Measurements from ENCODE around the gene TRA2A. TPM values are rescaled to one million over a fixed set of nuclear protein-coding genes. Genes with fewer than 3 reads are reported as not detected.
A peak's percentile ranks its signal among the peaks of the same experiment; 100 is the strongest.

Gene TRA2A
- total and polyA plus RNA-seq, 2 of the 13 experiments (the other 11 are each of a cell fraction or from before 2014, with no cell fraction given), result 39.1 to 41.6 TPM

DNA sequence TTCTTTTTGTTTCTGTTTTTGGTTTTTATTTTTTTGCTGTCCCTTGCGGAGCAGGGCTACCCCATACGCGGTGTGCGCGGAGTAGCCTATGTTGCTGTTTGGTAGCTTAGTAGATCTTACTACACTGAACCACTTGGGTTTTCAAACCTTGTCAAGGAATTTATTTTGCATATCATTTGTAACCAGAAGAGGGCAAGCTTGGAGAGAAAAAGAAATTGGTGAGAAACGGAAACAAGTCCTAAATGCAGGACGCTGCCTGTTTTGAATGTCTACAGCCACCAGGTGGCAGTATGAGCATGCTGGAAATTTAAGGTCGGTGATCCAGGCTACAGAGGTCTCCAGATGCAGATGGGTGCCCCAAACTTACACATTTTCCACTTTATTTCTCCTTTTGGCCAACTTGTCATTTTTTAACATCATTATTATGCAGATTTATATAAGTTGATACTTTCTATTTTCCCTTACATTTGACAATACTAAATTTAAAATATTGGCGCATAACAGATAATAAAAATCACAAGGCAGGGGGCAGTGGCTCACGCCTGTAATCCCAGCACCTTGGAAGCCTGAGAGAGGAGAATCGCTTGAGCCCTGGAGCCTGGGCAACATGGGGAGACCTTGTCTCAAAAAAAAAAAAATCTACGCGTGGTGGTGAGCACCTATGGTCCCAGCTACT is 15.3 kb upstream of the TRA2A start:
- 48% methylated on average over 13 of the region's 13 CpGs for whole genome bisulfite sequencing (ENCODE audit: low lambda C conversion rate)
- in situ Hi-C loops (cut with HindIII; ENCODE audit: extremely low pct_ligation_motif_present, low pct_unique_long_range_greater_than_20kb), result no loop called here
- H3K9ac ChIP-seq (ENCODE audit: insufficient read depth, low read depth, low read length), result no peak overlapping the region
- POLR2A ChIA-PET, result interaction anchor here (0.7 kb wide), 1 partner anchor 152 kb away, joined by 3 read pairs; no protein-coding TSS in a partner anchor
- no TSS peak for BruUV-seq (replicated peaks)
- FAIRE-seq, result peak; percentile 90
- no peak overlapping the region for H3K27ac ChIP-seq (ENCODE audit: extremely low read length, insufficient read depth, low read length)
- H3K4me1 ChIP-seq (ENCODE audit: insufficient read depth, low read length), result peaks cover 7% of the 10 kb centered on the region; the same call in 1 of the 2 replicates
- CTCF ChIA-PET (ENCODE audit: low intra/inter-chr PET ratio, low total read pairs), result interaction anchor here (0.7 to 1.8 kb wide), 4 partner anchors 23 to 274 kb away, joined by 4 to 37 read pairs (median 5); no protein-coding TSS in a partner anchor
- no peak overlapping the region for H2AFZ ChIP-seq (ENCODE audit: low read length)
- H3K27me3 ChIP-seq (ENCODE audit: control insufficient read depth in 1 of 2, insufficient read depth in 2 of 2, low read length in 2 of 2), result peaks cover 0 to 2% of the 10 kb centered on the region in 2 experiments; a peak in 1 of 5 replicates
- no peaks in the 10 kb centered on the region for H4K20me1 ChIP-seq (ENCODE audit: insufficient read depth, low read length)
- no peaks in the 10 kb centered on the region for H3K79me2 ChIP-seq (ENCODE audit: insufficient read depth, low read length)
- H3K9me3 ChIP-seq (ENCODE audit: low read length), result no peaks in the 10 kb centered on the region
- H3K4me2 ChIP-seq (ENCODE audit: low read depth, low read length), result no peak overlapping the region
- ATAC-seq, result peak; percentile 83
- peak; percentile 87 for DNase-seq (ENCODE audit: low spot score)
- H3K36me3 ChIP-seq (replicated peaks in 1 of 2; ENCODE audit: control insufficient read depth in 1 of 2, insufficient read depth in 2 of 2, low read length in 2 of 2), result no peaks in the 10 kb centered on the region
- H3K4me3 ChIP-seq (replicated peaks in 1 of 3; ENCODE audit: insufficient read depth in 1 of 3, low read depth in 2 of 3, low read length in 3 of 3), result no peak overlapping the region
- intact Hi-C loops (cut with micrococcal nuclease; ENCODE audit: unreplicated experiment), result loop anchor here (1.0 to 10.0 kb wide), 3 partner anchors 23 to 362 kb away; partner anchors contain the start of gene NUP42
- no peak for TF ChIP-seq KLF11 (CRISPR knock-in tag; IDR thresholded peaks at IDR 0.05)
- TF ChIP-seq, protein P1, sequence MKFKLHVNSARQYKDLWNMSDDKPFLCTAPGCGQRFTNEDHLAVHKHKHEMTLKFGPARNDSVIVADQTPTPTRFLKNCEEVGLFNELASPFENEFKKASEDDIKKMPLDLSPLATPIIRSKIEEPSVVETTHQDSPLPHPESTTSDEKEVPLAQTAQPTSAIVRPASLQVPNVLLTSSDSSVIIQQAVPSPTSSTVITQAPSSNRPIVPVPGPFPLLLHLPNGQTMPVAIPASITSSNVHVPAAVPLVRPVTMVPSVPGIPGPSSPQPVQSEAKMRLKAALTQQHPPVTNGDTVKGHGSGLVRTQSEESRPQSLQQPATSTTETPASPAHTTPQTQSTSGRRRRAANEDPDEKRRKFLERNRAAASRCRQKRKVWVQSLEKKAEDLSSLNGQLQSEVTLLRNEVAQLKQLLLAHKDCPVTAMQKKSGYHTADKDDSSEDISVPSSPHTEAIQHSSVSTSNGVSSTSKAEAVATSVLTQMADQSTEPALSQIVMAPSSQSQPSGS (CRISPR knock-in tag; IDR thresholded peaks at IDR 0.05), result 0 out of 2 replicates have a peak, but pooled peaks have one; percentile 20
- no peak for TF ChIP-seq GZF1 (CRISPR knock-in tag; IDR thresholded peaks at IDR 0.05)
- TF ChIP-seq SOX5 (CRISPR knock-in tag; IDR thresholded peaks at IDR 0.05; ENCODE audit: borderline replicate concordance), result peak; percentile 21; the same call in 1 of the 2 replicates
- TF ChIP-seq ZNF20 (CRISPR knock-in tag; IDR thresholded peaks at IDR 0.05), result no peak
- 0 out of 2 replicates have a peak, but pooled peaks have one; percentile 21 for TF ChIP-seq ZKSCAN8 (CRISPR knock-in tag; IDR thresholded peaks at IDR 0.05; ENCODE audit: borderline replicate concordance)
- no peak for TF ChIP-seq ZNF530 (CRISPR knock-in tag; IDR thresholded peaks at IDR 0.05; ENCODE audit: low read depth)
- TF ChIP-seq ELF3 (CRISPR knock-in tag; IDR thresholded peaks at IDR 0.05), result peak; percentile 72
- TF ChIP-seq, protein P2, sequence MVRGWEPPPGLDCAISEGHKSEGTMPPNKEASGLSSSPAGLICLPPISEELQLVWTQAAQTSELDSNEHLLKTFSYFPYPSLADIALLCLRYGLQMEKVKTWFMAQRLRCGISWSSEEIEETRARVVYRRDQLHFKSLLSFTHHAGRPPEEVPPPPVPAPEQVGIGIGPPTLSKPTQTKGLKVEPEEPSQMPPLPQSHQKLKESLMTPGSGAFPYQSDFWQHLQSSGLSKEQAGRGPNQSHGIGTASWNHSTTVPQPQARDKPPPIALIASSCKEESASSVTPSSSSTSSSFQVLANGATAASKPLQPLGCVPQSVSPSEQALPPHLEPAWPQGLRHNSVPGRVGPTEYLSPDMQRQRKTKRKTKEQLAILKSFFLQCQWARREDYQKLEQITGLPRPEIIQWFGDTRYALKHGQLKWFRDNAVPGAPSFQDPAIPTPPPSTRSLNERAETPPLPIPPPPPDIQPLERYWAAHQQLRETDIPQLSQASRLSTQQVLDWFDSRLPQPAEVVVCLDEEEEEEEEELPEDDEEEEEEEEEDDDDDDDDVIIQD (CRISPR knock-in tag; IDR thresholded peaks at IDR 0.05; ENCODE audit: low read depth), result 0 out of 2 replicates have a peak, but pooled peaks have one; percentile 33
- TF ChIP-seq ZSCAN9 (CRISPR knock-in tag; IDR thresholded peaks at IDR 0.05; ENCODE audit: borderline replicate concordance), result 0 out of 2 replicates have a peak, but pooled peaks have one; percentile 46
- TF ChIP-seq, protein P3, sequence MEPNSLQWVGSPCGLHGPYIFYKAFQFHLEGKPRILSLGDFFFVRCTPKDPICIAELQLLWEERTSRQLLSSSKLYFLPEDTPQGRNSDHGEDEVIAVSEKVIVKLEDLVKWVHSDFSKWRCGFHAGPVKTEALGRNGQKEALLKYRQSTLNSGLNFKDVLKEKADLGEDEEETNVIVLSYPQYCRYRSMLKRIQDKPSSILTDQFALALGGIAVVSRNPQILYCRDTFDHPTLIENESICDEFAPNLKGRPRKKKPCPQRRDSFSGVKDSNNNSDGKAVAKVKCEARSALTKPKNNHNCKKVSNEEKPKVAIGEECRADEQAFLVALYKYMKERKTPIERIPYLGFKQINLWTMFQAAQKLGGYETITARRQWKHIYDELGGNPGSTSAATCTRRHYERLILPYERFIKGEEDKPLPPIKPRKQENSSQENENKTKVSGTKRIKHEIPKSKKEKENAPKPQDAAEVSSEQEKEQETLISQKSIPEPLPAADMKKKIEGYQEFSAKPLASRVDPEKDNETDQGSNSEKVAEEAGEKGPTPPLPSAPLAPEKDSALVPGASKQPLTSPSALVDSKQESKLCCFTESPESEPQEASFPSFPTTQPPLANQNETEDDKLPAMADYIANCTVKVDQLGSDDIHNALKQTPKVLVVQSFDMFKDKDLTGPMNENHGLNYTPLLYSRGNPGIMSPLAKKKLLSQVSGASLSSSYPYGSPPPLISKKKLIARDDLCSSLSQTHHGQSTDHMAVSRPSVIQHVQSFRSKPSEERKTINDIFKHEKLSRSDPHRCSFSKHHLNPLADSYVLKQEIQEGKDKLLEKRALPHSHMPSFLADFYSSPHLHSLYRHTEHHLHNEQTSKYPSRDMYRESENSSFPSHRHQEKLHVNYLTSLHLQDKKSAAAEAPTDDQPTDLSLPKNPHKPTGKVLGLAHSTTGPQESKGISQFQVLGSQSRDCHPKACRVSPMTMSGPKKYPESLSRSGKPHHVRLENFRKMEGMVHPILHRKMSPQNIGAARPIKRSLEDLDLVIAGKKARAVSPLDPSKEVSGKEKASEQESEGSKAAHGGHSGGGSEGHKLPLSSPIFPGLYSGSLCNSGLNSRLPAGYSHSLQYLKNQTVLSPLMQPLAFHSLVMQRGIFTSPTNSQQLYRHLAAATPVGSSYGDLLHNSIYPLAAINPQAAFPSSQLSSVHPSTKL (CRISPR knock-in tag; IDR thresholded peaks at IDR 0.05), result peak; percentile 49; the same call in 1 of the 2 replicates
- TF ChIP-seq, protein P4, sequence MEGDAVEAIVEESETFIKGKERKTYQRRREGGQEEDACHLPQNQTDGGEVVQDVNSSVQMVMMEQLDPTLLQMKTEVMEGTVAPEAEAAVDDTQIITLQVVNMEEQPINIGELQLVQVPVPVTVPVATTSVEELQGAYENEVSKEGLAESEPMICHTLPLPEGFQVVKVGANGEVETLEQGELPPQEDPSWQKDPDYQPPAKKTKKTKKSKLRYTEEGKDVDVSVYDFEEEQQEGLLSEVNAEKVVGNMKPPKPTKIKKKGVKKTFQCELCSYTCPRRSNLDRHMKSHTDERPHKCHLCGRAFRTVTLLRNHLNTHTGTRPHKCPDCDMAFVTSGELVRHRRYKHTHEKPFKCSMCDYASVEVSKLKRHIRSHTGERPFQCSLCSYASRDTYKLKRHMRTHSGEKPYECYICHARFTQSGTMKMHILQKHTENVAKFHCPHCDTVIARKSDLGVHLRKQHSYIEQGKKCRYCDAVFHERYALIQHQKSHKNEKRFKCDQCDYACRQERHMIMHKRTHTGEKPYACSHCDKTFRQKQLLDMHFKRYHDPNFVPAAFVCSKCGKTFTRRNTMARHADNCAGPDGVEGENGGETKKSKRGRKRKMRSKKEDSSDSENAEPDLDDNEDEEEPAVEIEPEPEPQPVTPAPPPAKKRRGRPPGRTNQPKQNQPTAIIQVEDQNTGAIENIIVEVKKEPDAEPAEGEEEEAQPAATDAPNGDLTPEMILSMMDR (CRISPR knock-in tag; IDR thresholded peaks at IDR 0.05), result peak; percentile 86
- no peak for TF ChIP-seq RXRB (CRISPR knock-in tag; IDR thresholded peaks at IDR 0.05; ENCODE audit: borderline replicate concordance)

Data from HepG2 (cell line).